OCI-M1 (cell line): ENCODE results near the gene RERE.
A peak's percentile ranks its signal among the peaks of the same experiment; 100 is the strongest.

Source experiments
- DNase-seq: peaks from one replicate; lab custom pipeline; 2025; lab: John Stamatoyannopoulos, UW

Gene RERE

DNA sequence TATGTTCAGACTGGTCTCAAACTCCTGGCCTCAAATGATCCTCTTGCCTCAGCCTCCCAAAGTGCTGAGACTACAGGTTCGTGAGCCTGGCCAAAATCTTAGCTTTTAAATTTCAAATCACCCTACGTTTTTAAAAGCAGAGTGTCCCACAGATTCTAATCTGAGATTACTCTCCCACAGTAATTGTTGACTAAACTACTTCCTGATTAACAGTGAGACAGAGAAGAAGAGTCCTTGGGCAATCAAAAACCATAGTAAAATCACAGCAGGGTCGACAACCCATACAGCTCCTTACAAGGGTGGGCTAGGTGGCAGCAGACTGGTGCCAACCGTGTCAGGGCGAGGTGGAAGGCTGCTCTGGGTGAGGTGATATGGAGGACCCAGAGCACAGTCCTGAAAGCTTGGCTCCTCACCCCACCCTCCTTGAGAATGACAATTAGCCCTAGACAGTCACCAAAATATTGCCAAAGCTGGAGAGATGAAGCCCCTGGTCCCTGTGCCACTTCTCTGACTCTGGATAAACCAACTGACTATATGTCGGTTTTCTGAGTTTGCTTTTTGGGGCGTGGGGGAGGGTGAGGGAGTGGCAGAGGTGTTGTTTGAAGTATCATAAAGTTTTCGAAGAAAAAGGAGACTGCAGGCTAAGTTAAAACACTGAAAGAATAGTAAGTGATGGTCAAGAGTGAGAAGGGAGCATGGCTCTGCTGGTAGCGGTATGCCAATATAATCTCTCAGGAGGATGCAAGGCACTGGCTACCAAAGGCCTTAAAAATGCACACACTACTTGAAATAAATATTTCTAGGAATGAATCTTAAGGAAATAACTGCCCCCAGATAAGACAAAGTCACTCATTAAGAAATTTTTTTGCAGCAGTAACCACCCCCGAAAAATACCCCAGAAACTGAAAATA lies 412.7 kb downstream of the RERE start:
- DNase-seq: no peak

DNA sequence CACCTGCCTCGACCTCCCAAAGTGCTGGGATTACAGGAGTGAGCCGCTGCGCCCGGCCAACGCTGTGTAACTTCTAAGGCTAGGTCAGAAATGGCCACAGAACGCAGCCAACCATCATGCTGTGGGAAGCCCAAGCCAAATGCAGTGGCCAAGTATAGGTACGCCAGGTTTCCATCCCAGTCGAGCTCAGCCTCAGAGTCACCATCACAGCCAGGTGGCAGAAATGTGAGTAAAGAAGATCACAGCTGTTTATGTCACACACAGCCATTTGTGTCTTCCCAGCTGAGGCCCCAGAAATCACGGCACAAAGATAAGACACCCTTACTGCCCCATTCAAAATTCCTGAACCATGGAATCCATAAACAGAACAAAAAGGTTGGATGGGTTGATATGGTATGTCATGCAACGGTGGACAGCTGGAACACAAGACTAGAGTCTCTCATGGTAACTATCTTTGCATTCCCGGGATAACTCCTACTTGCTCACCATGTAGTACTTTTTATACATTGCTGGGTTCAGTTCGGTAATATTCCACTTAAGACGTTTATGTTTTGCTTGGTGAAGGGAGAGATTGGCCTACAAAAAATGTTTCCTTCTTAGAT lies 415.2 kb downstream of the RERE start:
- DNase-seq: no peak

DNA sequence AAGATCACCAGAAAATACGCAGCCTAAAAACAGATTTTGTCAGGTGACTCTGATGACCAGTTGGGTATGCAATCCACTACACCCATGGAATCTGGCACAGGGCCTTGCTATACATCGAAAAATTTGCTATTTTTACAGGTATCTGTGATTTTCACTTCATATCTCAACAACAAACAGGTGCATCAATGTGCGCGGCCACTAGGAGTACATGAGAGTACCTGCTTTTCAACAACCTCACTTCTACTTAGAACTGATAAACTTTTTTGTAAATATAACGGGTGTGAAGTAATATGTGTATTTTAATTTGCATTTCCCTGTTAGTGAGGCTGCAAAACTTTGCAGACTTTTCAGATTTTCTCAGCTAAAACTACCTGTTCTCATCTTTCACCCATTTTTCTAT lies 418.8 kb downstream of the RERE start:
- no peak for DNase-seq

DNA sequence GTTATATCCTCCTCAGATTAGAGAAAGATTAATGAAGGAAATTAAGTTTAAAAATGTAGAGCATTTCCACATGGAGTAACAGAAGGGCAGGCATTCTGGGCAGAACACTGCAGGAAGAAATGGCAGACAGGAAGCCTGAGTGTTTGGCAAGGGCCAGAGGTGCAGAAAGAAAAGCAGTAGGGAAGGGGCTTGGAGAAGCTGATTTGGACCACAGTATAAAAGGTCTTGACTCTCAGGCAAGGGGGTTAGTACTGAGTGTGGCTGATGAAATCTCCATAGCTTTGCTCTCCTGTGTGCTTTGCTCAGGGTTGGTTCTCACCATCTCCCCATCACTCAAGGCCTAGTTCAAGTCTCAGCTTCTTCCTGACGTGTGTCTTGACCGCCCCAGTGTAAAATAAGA lies 419.4 kb downstream of the RERE start:
- no peak for DNase-seq

DNA sequence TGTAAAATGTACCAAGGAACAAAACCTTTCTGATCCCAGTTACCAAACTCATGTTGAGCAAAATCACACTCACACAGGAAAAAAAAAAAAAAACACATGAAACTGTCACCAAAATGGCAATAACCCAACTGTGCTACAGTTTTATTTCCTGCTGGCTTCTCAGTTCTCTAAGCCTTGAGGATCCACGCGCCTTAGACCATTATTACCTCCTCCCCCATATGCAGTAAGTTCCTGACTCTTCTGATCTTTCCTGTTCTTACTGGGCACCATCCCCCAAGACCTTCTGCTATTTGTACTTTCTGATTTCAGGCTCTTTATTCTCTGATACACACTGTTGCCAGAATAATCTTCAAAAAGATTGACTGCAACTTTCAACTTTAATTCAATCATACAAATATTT lies 419.9 kb downstream of the RERE start:
- peak; percentile 5 for DNase-seq

DNA sequence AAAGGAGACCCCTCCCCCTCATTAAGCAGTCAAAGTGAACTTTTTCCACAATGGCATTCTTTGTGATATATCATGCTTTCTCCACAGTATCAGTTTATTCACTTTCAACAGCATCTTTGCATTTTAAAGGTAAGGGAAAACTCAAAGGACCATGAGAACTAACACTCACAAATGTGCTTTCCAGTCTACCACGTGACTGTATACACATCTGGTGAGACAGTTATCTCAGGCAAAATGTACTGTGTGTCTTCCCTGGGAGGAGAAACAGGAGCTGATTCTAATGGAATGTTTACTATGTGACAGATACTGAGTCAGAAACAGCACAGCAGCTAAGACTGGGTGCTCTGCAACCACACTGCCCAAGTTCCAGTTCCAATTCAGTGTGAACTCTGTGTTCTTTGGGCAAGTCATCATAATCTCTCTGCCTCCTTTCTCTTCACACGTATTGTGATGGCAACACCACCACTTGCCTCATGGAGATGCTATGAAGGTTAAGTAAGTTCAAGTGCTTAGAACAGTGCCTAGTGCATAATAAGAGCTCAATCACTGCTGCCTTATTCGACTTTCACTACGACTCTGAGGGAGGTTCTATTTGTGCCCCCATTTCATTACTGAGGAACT lies 420.5 kb downstream of the RERE start:
- DNase-seq: peak; percentile 6

DNA sequence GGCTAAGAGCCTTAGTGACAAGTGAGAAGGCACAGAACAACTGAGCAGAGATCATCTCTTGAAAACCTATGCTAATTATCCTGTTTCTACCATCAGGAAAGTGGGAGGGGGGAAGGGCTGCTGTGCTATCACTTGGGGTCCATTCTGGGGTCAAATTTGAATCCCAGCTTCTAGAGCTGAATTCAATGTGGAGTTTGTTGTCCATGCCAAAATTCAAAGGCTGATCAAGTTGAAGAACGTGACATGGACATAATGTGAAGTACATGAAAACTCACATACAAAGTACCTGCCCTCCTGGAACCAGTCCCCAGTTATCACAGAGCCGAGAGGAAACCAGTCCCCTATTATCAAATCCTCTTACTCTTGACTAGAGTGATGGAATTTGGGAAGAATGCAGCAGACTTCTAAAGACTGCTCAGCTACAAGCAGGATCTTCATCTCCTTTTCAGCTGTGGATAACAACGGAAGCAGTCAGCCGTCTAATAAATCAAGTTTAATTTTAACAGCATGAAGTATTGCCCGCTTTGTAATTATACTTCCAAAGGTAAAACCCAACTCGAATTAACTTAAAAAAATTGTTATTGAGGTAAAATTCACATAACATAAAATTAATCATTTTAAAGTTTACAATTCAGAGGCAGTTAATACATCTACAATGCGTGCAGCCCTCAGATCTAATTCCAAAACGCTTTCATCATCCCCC lies 421.2 kb downstream of the RERE start:
- DNase-seq: no peak

DNA sequence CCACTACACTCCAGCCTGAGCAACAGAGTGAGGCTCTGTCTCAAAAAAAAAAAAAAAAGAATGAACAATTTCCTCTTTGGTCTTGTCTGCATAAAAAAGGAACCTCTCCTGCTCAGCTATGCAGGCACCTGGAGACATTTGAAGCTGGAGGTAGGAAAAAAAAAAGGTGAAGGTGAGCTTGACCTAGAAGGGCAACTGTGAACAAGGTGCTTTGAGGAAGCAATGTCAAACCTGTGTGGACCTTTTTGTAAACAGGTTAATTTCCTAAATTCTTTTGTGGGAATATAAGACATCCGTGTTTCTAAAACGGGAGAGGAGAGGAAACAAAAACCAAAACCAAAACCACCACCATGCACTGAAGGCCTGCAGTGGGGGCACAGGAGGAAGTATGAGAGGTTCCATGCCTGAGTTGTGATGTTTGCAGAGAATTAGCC lies 422.0 kb downstream of the RERE start:
- DNase-seq: peak; percentile 67

DNA sequence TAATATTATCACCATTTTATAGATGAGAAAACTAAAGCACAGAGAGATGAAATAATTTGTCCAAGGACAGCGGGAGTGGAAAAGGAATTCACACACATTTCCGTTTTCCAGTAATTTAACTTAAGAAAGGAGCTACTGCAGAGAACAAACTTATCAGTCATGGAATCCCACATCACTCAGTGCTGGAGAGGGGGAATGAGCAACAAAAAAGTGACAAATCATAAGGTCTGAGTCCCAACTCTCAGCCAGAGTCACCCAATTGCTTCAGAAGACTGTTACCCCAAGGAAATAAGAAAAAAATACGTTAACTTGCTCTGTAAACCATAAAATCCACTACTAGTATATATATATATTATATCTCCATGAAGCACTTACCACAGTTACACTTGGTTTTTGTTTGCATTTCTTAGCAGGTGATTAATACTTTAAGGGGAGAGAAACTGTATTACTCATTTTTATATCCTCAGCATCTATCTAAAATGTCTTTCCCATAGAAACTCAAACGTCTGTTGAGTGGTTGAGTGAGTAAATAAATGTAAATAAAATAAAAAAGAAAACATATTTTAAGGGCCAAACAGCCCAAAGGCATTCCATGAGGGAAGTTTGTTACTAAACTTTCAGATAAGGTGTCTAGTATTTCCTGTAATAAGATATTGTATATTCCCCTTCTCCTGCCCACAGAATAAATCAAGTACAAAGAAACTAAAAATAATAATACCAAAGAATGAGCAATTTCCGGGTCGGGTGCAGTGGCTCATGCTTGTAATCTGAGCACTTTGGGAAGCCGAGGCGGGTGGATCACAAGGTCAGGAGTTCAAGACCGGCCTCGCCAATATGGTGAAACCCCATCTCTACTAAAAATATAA lies 422.8 kb downstream of the RERE start:
- DNase-seq: no peak

DNA sequence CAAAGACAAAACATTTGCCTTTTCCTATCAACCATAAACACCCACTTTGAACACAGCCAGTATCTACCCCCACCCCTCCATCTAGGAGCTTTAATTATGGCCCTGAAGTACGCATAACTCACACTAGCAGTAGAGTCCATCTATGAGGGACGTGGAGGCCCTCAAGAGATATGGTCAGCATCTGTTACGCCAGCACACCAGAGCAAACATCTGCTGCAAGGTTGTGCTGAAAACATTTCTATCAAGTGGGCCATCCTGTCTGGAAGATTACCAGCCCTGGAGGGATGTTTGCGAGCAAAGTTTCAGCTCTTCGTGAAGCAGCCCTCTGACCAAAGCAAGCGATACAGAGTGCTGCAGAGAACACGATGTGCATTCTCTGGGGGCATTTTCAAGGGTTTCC lies 424.9 kb downstream of the RERE start:
- DNase-seq: no peak

DNA sequence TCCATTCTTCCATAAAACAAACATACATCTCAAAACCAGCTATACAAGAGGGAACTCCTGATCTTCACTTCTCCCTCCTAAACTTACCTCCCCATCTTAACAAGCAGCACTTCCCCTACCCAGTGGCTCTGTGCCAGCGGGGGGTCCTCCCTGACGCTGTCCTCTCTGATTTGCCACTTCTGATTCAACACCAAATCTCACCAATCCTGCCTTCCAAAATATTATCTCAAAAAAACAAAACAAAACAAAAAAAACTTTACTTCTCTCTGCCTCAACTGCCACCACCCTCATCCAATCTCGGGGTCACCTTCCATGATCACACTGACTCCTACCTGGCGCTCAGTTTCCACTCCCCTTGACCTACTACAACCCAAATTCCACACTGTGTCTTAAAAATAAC lies 426.7 kb downstream of the RERE start:
- DNase-seq: no peak

DNA sequence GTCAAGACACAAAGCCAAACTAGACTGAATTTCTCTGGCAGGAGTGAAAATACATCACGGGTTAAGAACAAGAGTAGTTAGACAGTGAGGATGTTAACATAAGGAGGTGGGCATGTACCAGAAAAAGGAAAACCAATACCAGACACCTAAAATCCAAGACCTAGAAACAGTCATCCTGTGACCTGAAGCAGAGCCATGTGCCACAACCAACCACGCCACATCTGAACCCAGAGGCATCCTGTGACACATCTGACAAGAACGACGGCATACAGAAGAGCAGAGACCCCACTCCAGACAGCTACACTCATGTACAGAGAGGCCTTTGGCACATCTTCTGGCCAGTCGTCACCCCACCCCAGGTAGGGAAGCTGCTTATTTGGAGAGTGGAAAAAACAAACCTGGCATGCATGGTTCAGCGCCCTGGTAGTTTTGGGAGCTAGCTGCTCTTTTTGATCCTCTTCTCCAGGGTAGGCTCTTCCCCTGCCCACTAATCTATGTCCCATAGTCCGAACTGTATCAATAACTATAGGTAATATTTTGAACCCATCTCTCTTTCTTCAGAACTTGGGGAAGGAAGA lies 427.4 kb downstream of the RERE start:
- DNase-seq: no peak

DNA sequence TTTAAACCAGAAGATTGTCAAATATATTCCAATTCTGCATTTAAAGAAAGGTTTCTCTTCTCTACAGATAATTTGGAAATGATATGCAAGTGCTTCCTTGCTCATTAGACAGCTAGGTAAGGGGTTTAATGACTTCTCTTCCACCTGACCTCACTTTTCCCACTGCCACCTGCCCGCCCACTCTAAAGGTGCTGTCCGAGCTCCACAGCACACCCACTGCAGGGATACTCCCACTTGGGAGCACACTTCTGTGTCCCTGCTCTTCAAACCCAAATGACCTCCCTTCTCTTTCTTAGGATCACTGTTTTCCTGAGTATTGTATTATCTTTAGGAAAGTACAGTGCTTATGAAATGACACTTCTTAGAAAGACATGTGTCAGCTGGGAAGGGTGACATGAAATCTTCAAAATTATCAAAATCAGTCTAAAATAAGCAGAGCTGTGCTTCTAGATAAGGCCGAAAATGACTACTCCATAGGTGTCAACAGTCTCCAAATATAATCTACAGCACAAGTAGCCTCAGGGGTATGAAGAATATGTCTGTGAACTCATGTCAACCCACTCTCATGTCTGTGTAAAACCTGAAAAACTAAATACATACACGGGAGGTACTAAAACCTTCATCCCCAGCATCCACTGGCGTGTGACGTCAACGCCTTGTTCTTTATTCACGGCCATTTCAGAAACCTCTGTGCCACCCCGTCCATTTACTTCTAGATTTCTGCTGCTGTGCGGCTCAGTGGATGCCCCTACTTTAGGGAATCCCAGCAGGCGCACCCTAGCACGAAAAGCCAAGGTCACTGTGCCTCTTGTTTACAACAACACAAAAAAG lies 428.5 kb downstream of the RERE start:
- no peak for DNase-seq

DNA sequence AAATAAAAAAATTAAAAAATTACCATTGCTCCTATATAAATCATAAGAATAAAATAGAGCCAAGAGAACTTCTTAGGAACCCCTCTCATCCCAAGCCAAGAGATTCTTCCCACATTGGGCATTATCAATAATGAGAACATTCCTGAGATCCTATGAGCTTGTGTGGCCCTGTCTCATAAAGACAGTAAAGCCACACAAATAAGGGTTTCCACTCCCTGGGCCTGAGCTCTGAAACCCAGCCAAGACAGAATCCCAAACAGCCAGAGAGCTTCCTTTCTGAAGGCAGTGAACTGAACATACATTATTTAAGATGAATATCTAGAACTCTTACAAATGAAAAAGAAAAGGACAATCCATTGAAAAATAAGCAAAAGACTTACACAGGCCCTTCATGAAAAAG lies 431.2 kb downstream of the RERE start:
- DNase-seq: no peak

DNA sequence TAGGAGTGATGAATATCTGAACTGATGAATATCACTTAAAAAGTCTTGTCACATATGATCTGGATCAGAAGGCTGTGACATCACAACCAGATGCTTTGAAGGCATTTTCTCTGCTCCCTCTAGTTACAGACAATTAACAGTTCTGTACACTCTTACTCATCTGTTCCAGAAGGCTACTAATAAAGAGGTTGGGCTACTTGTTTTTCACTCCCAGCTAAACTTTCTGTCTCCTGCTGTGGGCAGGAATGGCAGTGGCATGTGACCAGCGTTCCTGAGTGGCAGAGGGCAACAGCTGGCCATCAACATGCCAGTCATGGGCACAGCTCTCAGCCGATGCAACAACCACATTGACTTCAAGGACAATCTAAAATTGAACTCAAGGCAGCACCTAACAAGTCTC lies 432.9 kb downstream of the RERE start:
- DNase-seq: no peak

DNA sequence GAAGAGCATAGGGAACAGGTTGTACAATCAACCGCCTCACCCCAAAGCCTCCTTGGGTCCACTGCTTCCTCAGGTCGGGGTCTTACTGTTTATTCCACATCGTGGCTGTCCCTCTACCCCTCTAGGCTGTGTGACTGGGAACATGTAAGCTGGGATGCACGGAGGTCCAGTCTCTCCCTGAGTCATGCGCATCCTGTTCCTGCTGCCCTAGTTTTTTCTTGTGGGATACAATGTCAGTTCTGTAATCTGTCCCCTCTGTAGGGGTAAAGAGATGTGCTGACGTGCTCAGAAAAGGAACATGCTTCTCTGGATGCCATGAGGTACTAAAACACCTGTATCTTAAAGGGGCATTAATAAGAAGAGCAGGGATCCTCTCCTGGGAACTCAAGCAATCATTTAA lies 433.4 kb downstream of the RERE start:
- no peak for DNase-seq

DNA sequence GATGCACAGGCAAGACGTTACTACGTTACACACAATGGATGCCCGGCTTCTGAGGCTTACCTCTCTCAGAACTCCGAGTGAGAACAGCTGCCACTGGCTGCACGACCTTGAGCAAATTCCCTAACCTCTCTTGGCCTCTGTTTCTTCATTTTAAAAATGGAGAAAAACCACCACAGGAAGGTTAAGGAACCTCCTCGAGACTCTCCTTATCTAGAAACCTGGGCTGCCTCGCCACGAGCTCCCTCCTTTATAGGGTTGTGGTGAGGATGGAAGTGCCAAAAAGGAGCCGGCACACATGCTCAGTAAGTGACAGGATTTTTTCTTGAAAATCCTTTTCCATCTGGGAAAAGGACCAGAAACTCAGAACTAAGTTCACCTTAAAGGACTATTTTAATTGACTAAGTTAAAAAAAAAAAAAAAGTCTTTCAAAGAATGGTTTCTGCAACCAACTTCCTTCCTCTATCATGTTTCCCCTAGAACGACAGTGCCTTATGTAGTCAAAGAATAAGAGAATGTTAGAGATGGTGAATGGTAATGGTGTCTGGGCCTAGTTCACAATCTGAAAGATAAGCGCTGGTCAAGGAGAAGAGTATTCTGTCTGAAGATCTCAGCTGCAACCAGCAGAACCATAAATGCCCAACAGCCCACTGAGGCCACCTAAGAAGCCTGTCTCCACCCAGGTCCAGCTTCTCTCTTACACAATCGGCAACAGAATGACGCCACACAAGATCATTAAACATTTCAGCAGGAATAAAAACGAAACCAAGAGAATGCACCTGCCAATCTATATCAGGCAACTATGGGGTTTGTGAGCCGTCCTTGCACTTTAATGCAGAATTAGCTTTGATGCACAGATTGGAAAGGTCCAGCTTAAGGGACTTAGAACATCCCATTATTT lies 434.6 kb downstream of the RERE start:
- DNase-seq: no peak

DNA sequence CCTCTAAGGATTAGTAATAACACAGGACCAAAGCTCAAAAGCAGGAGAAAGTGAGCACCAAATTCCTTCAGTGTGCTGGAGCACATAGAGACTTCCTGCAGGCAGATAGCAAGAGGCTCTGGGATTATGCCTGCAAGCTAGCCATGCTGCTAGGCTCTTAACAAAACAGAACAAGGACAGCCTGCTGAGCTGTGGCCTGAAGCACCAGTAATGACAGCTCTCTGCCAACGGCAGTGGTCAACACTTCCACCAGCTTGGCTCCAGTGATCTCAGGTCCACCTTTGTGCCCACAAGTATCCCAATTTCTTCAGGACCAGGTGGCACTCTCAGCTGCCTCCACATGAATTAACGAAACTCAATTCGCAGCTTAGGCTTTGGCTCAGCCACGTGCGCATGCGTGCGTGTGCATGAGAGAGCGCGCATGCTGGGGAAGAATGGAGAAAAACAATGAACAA lies 435.4 kb downstream of the RERE start:
- DNase-seq: no peak

DNA sequence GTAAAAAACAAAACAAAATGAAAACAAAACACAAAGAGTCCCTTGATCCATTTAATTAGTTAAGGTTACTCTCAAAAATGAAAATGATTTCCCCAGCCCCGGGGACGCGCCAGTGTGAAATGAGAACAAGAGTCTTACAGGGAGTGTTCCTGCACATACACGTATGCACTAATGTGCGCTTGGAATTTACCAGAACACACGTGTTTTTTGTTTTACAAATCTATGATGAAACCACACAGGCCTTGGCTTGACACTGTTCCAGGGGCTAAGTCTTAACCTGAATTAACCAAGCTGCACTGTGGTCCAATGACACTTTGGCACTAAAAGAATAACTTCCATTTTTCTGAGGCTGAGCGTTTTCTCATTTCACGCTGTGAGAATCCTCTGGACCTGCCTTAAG lies 435.8 kb downstream of the RERE start:
- no peak for DNase-seq
